ENCODE results near the gene PARVG.

Gene PARVG

GRCh38 chr22:44180706-44181032 lies at the start of gene PARVG:
PARVG (plus strand) TSS chr22:44180925; CDS start chr22:44183330, 2,405 bp downstream.
- no peak for FAIRE-seq

DNA sequence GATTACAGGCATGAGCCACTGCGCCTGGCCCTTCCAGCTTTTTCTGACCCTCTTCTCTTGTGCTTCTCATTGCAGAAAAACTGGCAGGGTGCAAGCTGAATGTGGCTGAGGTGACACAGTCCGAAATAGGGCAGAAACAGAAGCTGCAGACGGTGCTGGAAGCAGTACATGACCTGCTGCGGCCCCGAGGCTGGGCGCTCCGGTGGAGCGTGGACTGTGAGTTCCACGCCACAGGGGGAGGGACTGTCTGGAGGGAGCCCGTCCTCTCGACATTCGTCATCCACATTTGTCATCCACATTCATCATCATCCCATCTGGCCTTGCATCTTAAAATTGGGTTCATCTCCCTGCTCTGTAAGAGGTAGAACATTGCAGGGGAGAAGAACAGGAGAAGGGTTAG lies 49.3 kb upstream of the PARVG start:
- FAIRE-seq: no peak

GRCh38 chr22:44131989-44132685 lies 48.6 kb upstream of the PARVG start:
- FAIRE-seq: no peak

DNA sequence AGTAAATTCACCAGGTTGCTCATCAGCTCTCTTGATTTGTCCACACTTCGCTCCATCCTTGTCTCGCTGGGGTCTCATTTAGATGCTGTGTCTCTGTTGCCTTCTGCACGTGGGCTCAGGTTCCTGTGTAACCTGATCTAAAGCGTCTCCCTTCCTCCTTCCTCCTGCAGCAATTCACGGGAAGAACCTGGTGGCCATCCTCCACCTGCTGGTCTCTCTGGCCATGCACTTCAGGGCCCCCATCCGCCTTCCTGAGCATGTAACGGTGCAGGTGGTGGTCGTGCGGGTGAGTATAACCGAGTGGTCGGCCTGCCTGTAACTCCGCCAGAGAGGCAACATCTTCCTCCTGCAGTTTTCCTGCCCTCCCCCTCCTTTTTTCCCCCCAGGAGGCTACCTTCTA lies 48.0 kb upstream of the PARVG start:
- no peak for FAIRE-seq

GRCh38 chr22:44133161-44133560 lies 47.6 kb upstream of the PARVG start:
- FAIRE-seq: no peak

- no peak for FAIRE-seq
These were observed 46.7 kb upstream of the PARVG start for GRCh38 chr22:44133901-44134571.

DNA sequence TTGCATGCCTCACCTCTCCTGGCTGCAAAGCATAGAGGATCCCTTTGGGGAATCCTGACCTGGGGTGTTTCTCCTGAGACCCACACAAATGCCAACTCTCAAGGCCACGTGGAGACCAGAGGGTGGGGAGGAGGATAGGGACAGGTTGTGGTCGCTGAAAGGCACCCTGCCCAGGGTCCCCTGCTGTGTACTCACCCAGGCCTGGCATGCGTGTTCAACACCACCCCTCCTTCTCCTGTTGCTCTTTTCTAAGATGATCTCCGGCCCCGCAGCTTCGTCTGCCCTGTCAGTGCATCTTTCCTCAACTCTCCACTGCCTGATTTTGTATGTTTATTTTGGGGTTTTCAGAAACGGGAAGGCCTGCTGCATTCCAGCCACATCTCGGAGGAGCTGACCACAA lies 44.6 kb upstream of the PARVG start:
- FAIRE-seq: no peak

DNA sequence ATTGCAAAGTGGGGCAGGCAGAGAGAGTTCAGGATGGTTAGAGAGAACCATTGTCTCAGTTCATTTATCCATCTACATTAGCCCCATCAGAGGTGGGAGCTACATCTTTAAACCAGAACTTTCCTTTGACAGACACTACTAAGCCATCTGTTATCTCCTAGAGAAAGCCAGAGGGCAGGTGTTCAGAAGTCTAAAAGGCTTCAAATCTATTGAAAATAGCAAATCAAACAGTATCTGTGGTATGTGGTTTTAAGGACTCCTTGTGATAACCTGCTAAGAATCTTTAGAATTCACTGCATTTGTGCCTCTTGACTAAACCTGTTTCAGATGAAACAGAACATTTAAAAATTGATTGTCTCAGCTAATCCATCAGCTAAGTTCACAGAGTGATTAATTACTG lies 43.9 kb upstream of the PARVG start:
- FAIRE-seq: no peak

DNA sequence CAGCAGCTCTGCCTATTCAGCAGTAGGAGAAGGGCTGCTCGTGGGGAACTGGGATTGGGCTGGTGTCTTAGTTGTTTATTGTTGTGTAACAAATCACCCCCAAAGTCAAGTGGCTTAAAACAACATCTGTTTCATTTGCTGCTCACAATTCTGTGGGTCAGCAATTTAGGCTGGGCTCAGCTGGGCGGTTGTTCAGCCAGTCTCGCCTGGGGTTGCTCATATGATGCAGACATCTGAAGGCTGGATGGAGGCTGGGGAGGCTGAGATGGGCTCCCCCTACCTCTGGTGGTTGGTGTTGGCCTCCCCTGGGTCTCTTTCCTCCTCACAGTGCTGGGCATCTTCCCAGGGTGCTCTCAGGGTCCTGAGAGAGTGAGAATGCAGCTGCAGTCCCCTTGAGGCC lies 43.3 kb upstream of the PARVG start:
- no peak for FAIRE-seq

DNA sequence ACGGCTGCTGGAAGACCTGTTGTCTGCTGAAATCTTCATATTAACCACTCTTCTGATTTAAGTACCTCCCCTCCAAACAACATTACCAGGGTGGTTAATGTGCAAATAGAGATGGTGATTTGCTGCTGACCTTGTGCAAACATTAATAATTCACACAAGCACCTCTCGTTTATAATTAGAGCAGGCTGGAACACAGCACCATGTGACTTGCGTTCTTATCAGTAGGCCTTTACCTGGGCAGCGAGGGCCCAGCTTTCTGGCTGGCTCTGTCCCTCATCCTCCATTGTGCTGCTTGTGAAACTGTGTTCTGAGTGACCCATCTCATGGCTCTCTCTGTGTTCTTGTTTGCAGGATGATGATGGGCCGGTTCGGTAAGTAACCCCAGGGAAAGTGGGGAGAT lies 41.0 kb upstream of the PARVG start:
- no peak for FAIRE-seq

GRCh38 chr22:44142421-44143104 lies 38.2 kb upstream of the PARVG start:
- no peak for FAIRE-seq

DNA sequence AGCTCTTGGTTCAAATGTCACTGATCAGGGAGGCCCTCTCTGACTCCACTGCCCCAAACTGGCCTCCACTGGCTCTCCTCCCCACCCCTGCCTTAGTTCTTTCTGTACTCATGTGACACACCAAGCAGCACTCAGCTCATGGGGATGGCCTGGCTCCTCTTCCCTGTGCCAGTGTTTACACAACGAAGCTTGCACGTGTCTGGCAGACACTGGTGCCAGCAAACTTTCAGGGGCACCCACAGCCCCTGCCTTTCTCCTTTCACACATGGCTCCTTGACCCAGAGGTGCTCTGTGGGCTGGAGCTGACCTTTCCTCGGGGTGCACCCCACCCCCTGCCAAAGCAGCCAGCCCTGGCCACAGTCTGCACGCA lies 37.6 kb upstream of the PARVG start:
- FAIRE-seq: no peak

DNA sequence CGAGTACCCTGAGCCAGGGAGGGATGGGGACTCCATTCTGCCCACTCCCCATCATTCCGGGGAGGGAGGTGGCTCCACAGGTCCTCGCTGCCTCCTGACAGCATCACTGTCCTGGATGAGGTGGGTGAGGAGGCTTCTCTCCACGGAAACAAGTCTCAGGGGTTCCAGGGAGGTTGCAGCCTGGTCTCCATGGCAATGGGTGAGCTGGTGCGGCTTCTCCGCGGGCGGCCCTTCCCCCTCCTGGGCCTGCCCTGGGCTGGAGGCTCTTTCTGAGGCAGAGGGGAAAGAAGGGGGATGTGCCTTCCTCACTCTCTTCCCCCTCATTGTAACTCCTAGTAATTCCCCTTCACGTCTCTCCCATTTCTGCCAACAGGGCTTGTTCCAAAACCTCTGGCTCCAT lies 37.1 kb upstream of the PARVG start:
- no peak for FAIRE-seq

DNA sequence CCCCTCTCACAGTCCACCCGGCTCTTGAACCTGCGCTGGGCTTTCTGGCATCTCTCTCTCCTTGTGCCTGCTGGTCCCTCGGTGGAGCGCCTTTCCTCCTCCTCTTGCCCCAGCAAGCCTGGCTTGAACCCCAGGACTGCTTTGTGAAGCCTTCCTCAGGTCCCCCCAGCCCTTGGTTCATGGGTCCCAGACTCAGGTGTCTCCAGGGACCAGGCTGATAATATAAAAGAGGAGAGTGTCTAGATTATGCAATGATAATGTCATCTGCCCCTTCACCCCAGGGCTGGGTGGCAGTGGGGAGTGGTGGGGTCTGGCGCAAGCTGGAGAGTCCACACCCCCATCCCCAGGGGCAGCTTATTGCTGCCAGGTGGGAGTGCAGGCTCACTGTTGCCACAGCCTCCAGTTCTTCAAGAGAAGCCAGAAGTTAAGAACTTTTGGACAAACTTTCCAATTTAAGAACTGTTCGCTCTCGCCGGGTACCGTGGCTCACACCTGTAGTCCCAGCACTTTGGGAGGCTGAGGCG lies 36.6 kb upstream of the PARVG start:
- no peak for FAIRE-seq

GRCh38 chr22:44145544-44145943 lies 35.2 kb upstream of the PARVG start:
- FAIRE-seq: no peak

- no peak for FAIRE-seq
These were observed 34.5 kb upstream of the PARVG start for GRCh38 chr22:44146088-44146861.

DNA sequence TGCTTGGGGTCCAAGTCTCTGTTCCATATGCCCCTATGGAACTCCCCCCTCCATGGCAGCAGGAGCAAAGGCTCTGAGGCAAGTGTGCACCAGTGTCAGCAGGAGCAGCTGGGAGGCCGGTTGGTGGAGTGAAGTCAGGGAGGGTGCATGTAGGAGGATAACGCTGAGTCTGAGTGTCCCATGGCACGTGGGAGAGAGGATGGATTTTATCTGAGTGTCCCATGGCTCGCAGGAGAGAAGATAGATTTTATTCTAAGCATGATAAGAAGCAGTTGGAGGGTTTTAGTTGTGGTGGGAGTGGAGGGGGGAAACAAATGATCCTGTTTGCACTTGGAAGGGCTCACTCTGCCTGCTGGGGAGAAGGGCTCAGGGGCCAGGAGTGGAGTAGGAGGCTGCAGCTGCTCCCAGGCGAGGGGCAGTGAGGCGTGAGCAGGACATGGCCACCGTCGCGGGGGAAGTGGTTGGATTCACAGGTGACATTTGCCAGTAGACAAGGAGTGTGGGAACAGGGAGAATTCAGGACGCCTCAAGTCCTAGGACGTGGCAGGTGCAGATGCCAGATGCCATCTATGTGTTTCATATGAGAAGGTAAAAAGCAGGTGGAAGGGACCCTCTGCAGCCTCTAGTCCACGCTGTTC lies 33.6 kb upstream of the PARVG start:
- FAIRE-seq: no peak

DNA sequence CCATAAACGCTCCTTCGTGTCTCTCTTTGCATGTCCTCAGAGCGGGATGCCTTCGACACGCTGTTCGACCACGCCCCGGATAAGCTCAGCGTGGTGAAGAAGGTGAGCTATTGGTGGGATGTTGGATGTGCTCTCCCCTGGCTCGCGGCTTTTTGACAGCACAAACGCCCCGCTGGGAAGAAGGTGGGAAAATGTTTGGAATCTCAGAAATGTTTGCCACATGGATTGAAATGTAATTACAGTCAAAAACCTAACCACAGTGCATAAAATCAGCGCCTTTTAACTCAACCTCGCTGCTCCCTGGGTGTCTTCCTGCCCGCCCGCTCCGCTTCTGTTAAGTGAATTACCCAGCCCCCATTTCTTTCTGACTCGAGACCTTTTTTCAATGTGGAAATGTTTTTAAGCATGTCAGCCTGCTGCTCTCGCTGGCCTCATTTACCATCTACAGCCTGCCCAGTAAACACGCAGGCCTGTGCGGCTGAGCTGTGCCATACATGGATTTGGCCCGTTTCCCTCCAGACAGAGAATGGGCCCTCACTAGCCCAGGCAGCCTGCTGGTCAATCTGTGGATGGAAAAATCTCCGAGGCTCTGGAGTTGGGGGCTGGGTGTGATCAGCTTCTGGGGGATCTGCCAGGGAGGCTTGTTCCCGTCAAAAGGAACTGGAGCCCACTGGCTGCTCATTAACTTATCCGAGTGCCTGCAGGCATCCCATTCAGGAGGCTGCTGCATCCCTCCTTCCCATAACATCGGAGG lies 32.7 kb upstream of the PARVG start:
- FAIRE-seq: no peak

- FAIRE-seq: no peak
These were observed 29.0 kb upstream of the PARVG start for GRCh38 chr22:44151676-44152075.

GRCh38 chr22:44153710-44154109 lies 27.0 kb upstream of the PARVG start:
- FAIRE-seq: no peak

- FAIRE-seq: no peak
These were observed 26.2 kb upstream of the PARVG start for GRCh38 chr22:44154436-44154942.

DNA sequence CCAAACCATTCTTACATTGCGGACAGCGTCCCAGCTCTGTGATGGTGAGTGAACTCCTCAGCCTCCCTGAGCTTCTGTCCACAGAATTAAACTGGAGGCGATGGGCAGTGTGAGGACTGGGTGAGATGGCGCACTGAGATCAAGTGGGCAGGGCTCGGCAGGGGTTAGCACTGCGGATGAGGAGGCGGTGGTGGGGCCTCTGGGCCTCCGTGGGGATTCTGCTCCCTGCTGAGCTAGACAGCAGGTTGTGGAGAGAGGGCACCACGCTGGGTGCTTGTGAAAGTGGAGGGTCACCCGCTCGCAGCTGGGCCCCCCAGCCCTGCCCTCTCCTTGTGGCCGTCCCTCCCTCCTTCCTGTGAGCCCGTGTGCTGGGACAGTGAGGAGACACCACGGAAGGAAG lies 25.6 kb upstream of the PARVG start:
- no peak for FAIRE-seq

Data from G401.6 (cell line).